Trophoblast cell (in vitro differentiated cells and primary cell): ENCODE measurements around the gene PPM1H.
A peak's percentile ranks its signal among the peaks of the same experiment; 100 is the strongest.

Experiments
- DNase-seq, 2 donors: peaks; one replicate each; pipeline ENCODE4 v3.0.0-alpha.2; 2016
- H2AFZ ChIP-seq: 2 replicates; pipeline ENCODE4 v1.6.1; 2013; ENCODE audit warnings: low read length, moderate library complexity, mild to moderate bottlenecking; ENCODE audit not compliant: insufficient read depth, poor library complexity
- H2AK5ac ChIP-seq: 2 replicates; pipeline ENCODE4 v1.6.1; 2013; ENCODE audit warnings: mild to moderate bottlenecking, low read length
- H2BK120ac ChIP-seq: 2 replicates; pipeline ENCODE4 v1.6.1; 2013; ENCODE audit warnings: low read length, mild to moderate bottlenecking, moderate library complexity; ENCODE audit not compliant: insufficient read depth, poor library complexity
- H2BK12ac ChIP-seq: 2 replicates; pipeline ENCODE4 v1.6.1; 2013; ENCODE audit warnings: mild to moderate bottlenecking, low read length, moderate library complexity
- H2BK5ac ChIP-seq: 2 replicates; pipeline ENCODE4 v1.6.1; 2013; ENCODE audit warnings: low read length, low read depth, moderate library complexity, mild to moderate bottlenecking; ENCODE audit not compliant: poor library complexity
- H3K14ac ChIP-seq: 2 replicates; pipeline ENCODE4 v1.6.1; 2013; ENCODE audit warnings: mild to moderate bottlenecking, low read length
- H3K18ac ChIP-seq: 2 replicates; pipeline ENCODE4 v1.6.1; 2013; ENCODE audit warnings: mild to moderate bottlenecking, low read length
- H3K23ac ChIP-seq: 2 replicates; pipeline ENCODE4 v1.6.1; 2013; ENCODE audit warnings: low read length
- H3K27ac ChIP-seq: 2 replicates; pipeline ENCODE4 v1.5.1; 2013; ENCODE audit warnings: low read depth, mild to moderate bottlenecking, inconsistent platforms, low read length, moderate library complexity
- H3K27me3 ChIP-seq: 2 replicates; pipeline ENCODE4 v1.6.1; 2013; ENCODE audit warnings: inconsistent platforms, mild to moderate bottlenecking, low read length, moderate library complexity; ENCODE audit not compliant: insufficient read depth
- H3K36me3 ChIP-seq, 2 experiments: 1 replicate in 1 of 2; 2 replicates in 1 of 2; pipeline ENCODE4 v1.6.1; 2013; ENCODE audit warnings: low read length in 2 of 2, mild to moderate bottlenecking in 2 of 2, moderate library complexity in 1 of 2; ENCODE audit not compliant: insufficient read depth in 2 of 2, control insufficient read depth in 1 of 2
- H3K4ac ChIP-seq: 2 replicates; pipeline ENCODE4 v1.6.1; 2013; ENCODE audit warnings: low read depth, mild to moderate bottlenecking, low read length, moderate library complexity
- H3K4me1 ChIP-seq, 2 experiments: 1 replicate in 1 of 2; 2 replicates in 1 of 2; pipeline ENCODE4 v1.6.1; 2013; ENCODE audit warnings: low read length in 2 of 2, mild to moderate bottlenecking in 2 of 2, moderate library complexity in 1 of 2; ENCODE audit not compliant: insufficient read depth in 2 of 2, control insufficient read depth in 1 of 2
- H3K4me2 ChIP-seq: 2 replicates; pipeline ENCODE4 v1.6.1; 2013; ENCODE audit warnings: inconsistent platforms, mild to moderate bottlenecking, low read length, moderate library complexity
- H3K4me3 ChIP-seq: 2 replicates; pipeline ENCODE4 v1.5.1; 2013; ENCODE audit warnings: mild to moderate bottlenecking, low read depth, low read length, inconsistent platforms
- H3K79me1 ChIP-seq: one replicate; pipeline ENCODE4 v1.6.1; 2013; ENCODE audit warnings: low read length
- H3K79me2 ChIP-seq: 2 replicates; pipeline ENCODE4 v1.6.1; 2013; ENCODE audit warnings: low read length, mild to moderate bottlenecking; ENCODE audit not compliant: control insufficient read depth, insufficient read depth, poor library complexity
- H3K9ac ChIP-seq: 2 replicates; pipeline ENCODE4 v1.6.1; 2013; ENCODE audit warnings: mild to moderate bottlenecking, low read length
- H3K9me3 ChIP-seq: 2 replicates; pipeline ENCODE4 v1.6.1; 2013; ENCODE audit warnings: low read depth, mild to moderate bottlenecking, control low read depth, inconsistent platforms, low read length; ENCODE audit not compliant: insufficient read depth
- H4K12ac ChIP-seq: 2 replicates; pipeline ENCODE4 v1.6.1; 2013; ENCODE audit warnings: low read depth, mild to moderate bottlenecking, low read length, moderate library complexity
- H4K8ac ChIP-seq: 2 replicates; pipeline ENCODE4 v1.6.1; 2013; ENCODE audit warnings: low read depth, mild to moderate bottlenecking, low read length, moderate library complexity
- H4K91ac ChIP-seq: one replicate; pipeline ENCODE4 v1.6.1; 2013; ENCODE audit warnings: low read depth, mild to moderate bottlenecking, low read length, moderate library complexity
- WGBS: extraction: QIAGEN DNeasy Blood & Tissue Kit; methylation state at CpG from one replicate; pipeline ENCODE4 v1.1.7; 2013; ENCODE audit warnings: missing lambda C conversion rate; ENCODE audit not compliant: insufficient read length, insufficient coverage; ENCODE audit errors: extremely low coverage; 5-methylcytosine and 5-hydroxymethylcytosine counted together

Gene PPM1H

GRCh38 chr12:62618930-62619329 is 316.0 kb downstream of the PPM1H start:
- no peak overlapping the region for H2BK120ac ChIP-seq
- no peak overlapping the region for H3K4ac ChIP-seq
- no peak overlapping the region for H3K9ac ChIP-seq
- H3K23ac ChIP-seq, result no peak overlapping the region
- H2BK12ac ChIP-seq, result no peak overlapping the region
- no peaks in the 10 kb centered on the region for H3K79me2 ChIP-seq
- no peak overlapping the region for H3K4me3 ChIP-seq
- H2AK5ac ChIP-seq, result no peak overlapping the region
- no peaks in the 10 kb centered on the region for H3K4me1 ChIP-seq
- no peaks in the 10 kb centered on the region for H3K27me3 ChIP-seq
- no peak overlapping the region for H3K14ac ChIP-seq
- no peak overlapping the region for H3K27ac ChIP-seq
- no peak for DNase-seq
- H4K12ac ChIP-seq, result no peak overlapping the region
- no peaks in the 10 kb centered on the region for H3K36me3 ChIP-seq
- no peak overlapping the region for H2BK5ac ChIP-seq
- no peak overlapping the region for H3K4me2 ChIP-seq
- no peak overlapping the region for H4K91ac ChIP-seq
- no peaks in the 10 kb centered on the region for H3K79me1 ChIP-seq
- H4K8ac ChIP-seq, result no peak overlapping the region
- H3K18ac ChIP-seq, result no peak overlapping the region
- H2AFZ ChIP-seq, result no peak overlapping the region
- no CpG with 5 or more reads among the region's 2 CpGs for WGBS
- H3K9me3 ChIP-seq, result no peaks in the 10 kb centered on the region

- Histone ChIP-seq H2AK5ac (no peak overlapping the region), H3K27me3 (no peaks in the 10 kb centered on the region), H4K8ac (no peak overlapping the region), H3K4me1 (no peaks in the 10 kb centered on the region), H3K18ac (no peak overlapping the region), H4K91ac (no peak overlapping the region), H4K12ac (no peak overlapping the region), H3K4ac (no peak overlapping the region), H3K9ac (no peak overlapping the region), H3K4me3 (no peak overlapping the region), H3K27ac (no peak overlapping the region), H3K23ac (no peak overlapping the region), H2BK120ac (no peak overlapping the region), H2AFZ (no peak overlapping the region), H2BK12ac (no peak overlapping the region), H3K79me2 (no peaks in the 10 kb centered on the region), H3K79me1 (no peaks in the 10 kb centered on the region), H3K9me3 (no peaks in the 10 kb centered on the region), H3K36me3 (no peaks in the 10 kb centered on the region), H3K4me2 (no peak overlapping the region), H3K14ac (no peak overlapping the region), H2BK5ac (no peak overlapping the region)
- no peak for DNase-seq
Observed at GRCh38 chr12:62618319-62618718, 316.6 kb downstream of the PPM1H start.

- no peak overlapping the region for H4K8ac ChIP-seq
- H3K4me3 ChIP-seq, result no peak overlapping the region
- H2BK12ac ChIP-seq, result no peak overlapping the region
- H4K91ac ChIP-seq, result no peak overlapping the region
- H2BK5ac ChIP-seq, result no peak overlapping the region
- no peak overlapping the region for H3K9ac ChIP-seq
- no peak overlapping the region for H3K18ac ChIP-seq
- H3K27me3 ChIP-seq, result no peaks in the 10 kb centered on the region
- H2BK120ac ChIP-seq, result no peak overlapping the region
- no peak overlapping the region for H3K14ac ChIP-seq
- no peak overlapping the region for H4K12ac ChIP-seq
- no peaks in the 10 kb centered on the region for H3K9me3 ChIP-seq
- H2AK5ac ChIP-seq, result no peak overlapping the region
- H3K79me2 ChIP-seq, result no peaks in the 10 kb centered on the region
- H3K36me3 ChIP-seq, result no peaks in the 10 kb centered on the region
- no peak for DNase-seq
- H3K27ac ChIP-seq, result no peak overlapping the region
- no CpG with 5 or more reads among the region's 1 CpG for WGBS
- H3K4ac ChIP-seq, result no peak overlapping the region
- no peak overlapping the region for H3K23ac ChIP-seq
- no peak overlapping the region for H2AFZ ChIP-seq
- H3K4me2 ChIP-seq, result no peak overlapping the region
- H3K79me1 ChIP-seq, result no peaks in the 10 kb centered on the region
- H3K4me1 ChIP-seq, result no peaks in the 10 kb centered on the region
Observed at GRCh38 chr12:62613081-62613480, 321.9 kb downstream of the PPM1H start.

- Histone ChIP-seq H3K27me3 (no peaks in the 10 kb centered on the region), H3K9ac (no peak overlapping the region), H3K36me3 (no peaks in the 10 kb centered on the region), H3K14ac (no peak overlapping the region), H3K79me2 (peaks cover 16% of the 10 kb centered on the region), H3K23ac (no peak overlapping the region), H3K4ac (peak overlapping the region; percentile 4), H4K12ac (no peak overlapping the region), H4K8ac (no peak overlapping the region), H3K9me3 (no peaks in the 10 kb centered on the region), H2AK5ac (no peak overlapping the region), H3K79me1 (peaks cover 17% of the 10 kb centered on the region), H4K91ac (no peak overlapping the region), H3K4me2 (no peak overlapping the region), H2AFZ (no peak overlapping the region), H2BK120ac (no peak overlapping the region), H3K4me1 (no peaks in the 10 kb centered on the region), H3K27ac (no peak overlapping the region), H3K4me3 (no peak overlapping the region), H2BK5ac (no peak overlapping the region), H2BK12ac (no peak overlapping the region), H3K18ac (no peak overlapping the region)
- DNase-seq, result no peak
- whole genome bisulfite sequencing, result no CpG with 5 or more reads among the region's 1 CpG
Observed at GRCh38 chr12:62606654-62607053, 328.3 kb downstream of the PPM1H start.
